Fibroblast of pulmonary artery (primary cell): ENCODE results near the gene NRP1.

Experiments used
- DNase-seq: peaks from one replicate; pipeline ENCODE4 v3.0.0-alpha.2; 2010; ENCODE audit warnings: low read depth
- H3K4me3 ChIP-seq: replicated peaks from 2 replicates; pipeline ENCODE4 v1.5.1; 2011; ENCODE audit warnings: low read depth, mild to moderate bottlenecking, control low read depth, low read length, moderate library complexity
- CTCF ChIP-seq: IDR thresholded peaks from 2 replicates; pipeline ENCODE4 v1.5.1; 2011; ENCODE audit warnings: mild to moderate bottlenecking, control low read depth, low read length, inconsistent platforms; ENCODE audit errors: missing control alignments

NRP1 gene

GRCh38 chr10:33187427-33187999, 147.0 kb downstream of the NRP1 start:
- no peak overlapping the region for H3K4me3 ChIP-seq
- DNase-seq = no peak
- TF ChIP-seq CTCF = no peak

GRCh38 chr10:33186150-33186549, 148.3 kb downstream of the NRP1 start:
- no peak for DNase-seq
- H3K4me3 ChIP-seq = no peak overlapping the region
- no peak for TF ChIP-seq CTCF

GRCh38 chr10:33183655-33184054, 150.8 kb downstream of the NRP1 start:
- DNase-seq = no peak
- no peak for TF ChIP-seq CTCF
- no peak overlapping the region for H3K4me3 ChIP-seq

- TF ChIP-seq CTCF = no peak
- no peak for DNase-seq
- H3K4me3 ChIP-seq = no peak overlapping the region
Observed at GRCh38 chr10:33180921-33181320, 153.5 kb downstream of the NRP1 start.

GRCh38 chr10:33180390-33180789, 154.1 kb downstream of the NRP1 start:
- H3K4me3 ChIP-seq = no peak overlapping the region
- DNase-seq = no peak
- TF ChIP-seq CTCF = no peak

GRCh38 chr10:33179067-33179466, 155.4 kb downstream of the NRP1 start:
- no peak for TF ChIP-seq CTCF
- H3K4me3 ChIP-seq = no peak overlapping the region
- DNase-seq = no peak

GRCh38 chr10:33178026-33178755, 156.3 kb downstream of the NRP1 start:
- H3K4me3 ChIP-seq = no peak overlapping the region
- TF ChIP-seq CTCF = no peak
- DNase-seq = no peak
